Measurements from ENCODE around the gene SPG7. TPM values are rescaled to one million over a fixed set of nuclear protein-coding genes. Genes with fewer than 3 reads are reported as not detected.

Gene SPG7
- total and polyA plus RNA-seq, 9 of the 15 experiments (the other 6 are each of a cell fraction or from before 2014, with no cell fraction given) = 5.8 to 89.1 (median 49.4) TPM

DNA sequence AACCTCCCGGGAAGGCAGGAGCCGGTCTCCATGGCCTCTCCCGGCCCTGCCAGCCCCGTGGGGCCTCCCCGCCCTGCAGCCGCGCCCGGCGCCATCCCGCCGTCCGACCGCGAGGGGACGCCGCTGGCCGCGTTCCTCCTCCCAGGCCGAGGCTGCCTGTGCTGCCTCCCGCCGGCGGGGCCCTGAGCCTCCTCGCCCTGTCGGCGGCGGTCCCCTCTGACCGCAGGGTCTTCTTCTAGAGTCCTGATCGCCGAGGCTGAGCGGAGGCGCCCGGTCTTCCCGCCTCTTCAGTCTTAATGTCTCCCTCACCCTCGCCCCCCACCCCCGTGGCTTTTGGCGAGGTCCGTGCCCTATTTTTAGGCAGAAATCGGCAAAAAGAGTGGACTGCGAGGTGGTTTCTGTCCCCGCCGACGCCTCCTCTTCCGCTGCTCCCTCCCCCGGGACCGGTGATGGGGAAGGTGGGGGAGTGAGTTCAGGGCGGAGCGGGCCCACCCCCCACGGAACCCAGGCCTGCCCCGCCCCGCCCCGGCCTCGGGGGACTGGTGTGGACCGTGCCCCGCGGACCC lies 66.6 kb downstream of the SPG7 start (continued):
- TF ChIP-seq CBX3 (IDR thresholded peaks at IDR 0.05; ENCODE audit: borderline replicate concordance in 1 of 2, low read length in 2 of 2) (peak in 1 of 2 experiments; percentile 56; a peak in 1 of 3 replicates), PHF8 (IDR thresholded peaks at IDR 0.05; ENCODE audit: borderline replicate concordance, low read length) (peak; percentile 63; the same call in 1 of the 2 replicates), BRD9 (IDR thresholded peaks at IDR 0.05; ENCODE audit: low read depth, partially characterized antibody) (no peak), NFE2 (IDR thresholded peaks at IDR 0.05; ENCODE audit: low read depth) (no peak), LCOR (CRISPR knock-in tag; IDR thresholded peaks at IDR 0.05) (no peak), FOXJ3 (CRISPR knock-in tag; IDR thresholded peaks at IDR 0.05) (no peak), ZNF133 (CRISPR knock-in tag; IDR thresholded peaks at IDR 0.05) (no peak), NFIX (CRISPR knock-in tag; IDR thresholded peaks at IDR 0.05; ENCODE audit: low read depth) (no peak), HNRNPH1 (optimal IDR thresholded peaks at IDR 0.05; ENCODE audit: low read depth, low read length) (no peak), FOXA1 (IDR thresholded peaks at IDR 0.05; ENCODE audit: borderline replicate concordance) (no peak), ARID1B (IDR thresholded peaks at IDR 0.05) (0 out of 2 replicates have a peak, but pooled peaks have one; percentile 18), ZNF583 (CRISPR knock-in tag; IDR thresholded peaks at IDR 0.05) (0 out of 2 replicates have a peak, but pooled peaks have one; percentile 37), POLR2G (IDR thresholded peaks at IDR 0.05; ENCODE audit: low read depth, low read length) (peak; percentile 86), FOXM1 (IDR thresholded peaks at IDR 0.05; ENCODE audit: low read depth) (no peak), FOXM1 (CRISPR knock-in tag; IDR thresholded peaks at IDR 0.05; ENCODE audit: low read depth) (no peak), STAG1 (CRISPR knock-in tag; IDR thresholded peaks at IDR 0.05; ENCODE audit: borderline replicate concordance) (peak; percentile 91), ZBTB1 (CRISPR knock-in tag; IDR thresholded peaks at IDR 0.05; ENCODE audit: borderline replicate concordance, low read depth) (no peak)
- TF ChIP-seq, protein P1, sequence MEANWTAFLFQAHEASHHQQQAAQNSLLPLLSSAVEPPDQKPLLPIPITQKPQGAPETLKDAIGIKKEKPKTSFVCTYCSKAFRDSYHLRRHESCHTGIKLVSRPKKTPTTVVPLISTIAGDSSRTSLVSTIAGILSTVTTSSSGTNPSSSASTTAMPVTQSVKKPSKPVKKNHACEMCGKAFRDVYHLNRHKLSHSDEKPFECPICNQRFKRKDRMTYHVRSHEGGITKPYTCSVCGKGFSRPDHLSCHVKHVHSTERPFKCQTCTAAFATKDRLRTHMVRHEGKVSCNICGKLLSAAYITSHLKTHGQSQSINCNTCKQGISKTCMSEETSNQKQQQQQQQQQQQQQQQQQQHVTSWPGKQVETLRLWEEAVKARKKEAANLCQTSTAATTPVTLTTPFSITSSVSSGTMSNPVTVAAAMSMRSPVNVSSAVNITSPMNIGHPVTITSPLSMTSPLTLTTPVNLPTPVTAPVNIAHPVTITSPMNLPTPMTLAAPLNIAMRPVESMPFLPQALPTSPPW (CRISPR knock-in tag; IDR thresholded peaks at IDR 0.05) = peak; percentile 59; the same call in 1 of the 2 replicates
- TF ChIP-seq, protein P2, sequence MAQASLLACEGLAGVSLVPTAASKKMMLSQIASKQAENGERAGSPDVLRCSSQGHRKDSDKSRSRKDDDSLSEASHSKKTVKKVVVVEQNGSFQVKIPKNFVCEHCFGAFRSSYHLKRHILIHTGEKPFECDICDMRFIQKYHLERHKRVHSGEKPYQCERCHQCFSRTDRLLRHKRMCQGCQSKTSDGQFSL (CRISPR knock-in tag; IDR thresholded peaks at IDR 0.05) = peak; percentile 6; the same call in 1 of the 2 replicates
- TF ChIP-seq, protein P2 (tag; IDR thresholded peaks at IDR 0.05) = no peak
